ENCODE results near the gene LCK.
A peak's percentile ranks its signal among the peaks of the same experiment; 100 is the strongest.

LCK gene

DNA sequence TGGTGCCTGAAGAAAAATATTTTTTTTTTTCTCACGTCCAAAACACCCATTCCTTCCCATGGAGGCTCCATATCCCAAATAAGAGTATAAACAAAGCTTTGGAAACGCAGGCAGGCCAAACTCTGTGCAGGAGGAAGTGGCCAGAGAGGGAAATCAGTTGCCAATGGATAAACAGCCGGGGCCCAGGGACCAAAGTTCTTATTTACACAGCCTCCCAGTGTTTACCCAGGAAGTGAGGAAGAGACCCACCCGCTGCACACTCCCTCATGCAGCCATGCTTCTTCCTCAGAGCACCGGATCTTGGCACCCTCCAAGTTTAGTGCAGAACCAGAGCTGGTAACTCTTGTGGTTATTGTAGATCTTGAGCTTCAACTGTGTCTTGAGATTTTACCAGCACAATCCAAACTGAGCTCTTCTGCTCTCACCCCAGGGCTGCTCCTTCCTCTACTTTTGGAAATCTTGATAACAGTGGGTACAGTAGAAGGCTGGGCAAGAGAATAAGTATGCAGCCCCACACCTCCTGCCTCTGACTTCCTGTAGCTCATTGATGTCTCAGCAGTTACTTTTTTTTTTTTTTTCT, 70.7 kb downstream of the LCK start:
- DNase-seq (ENCODE audit: low spot score in 2 of 2) (peak in 1 of 2 donors; percentile 29), ATAC-seq (replicated peaks; ENCODE audit: extremely low read depth, poor library complexity, severe bottlenecking) (peak; percentile 80)
- Mint-ChIP-seq H3K27ac (ENCODE audit: low read depth) (peak overlapping the region; percentile 72), H3K4me1 (peaks cover 29% of the 10 kb centered on the region), H3K36me3 (ENCODE audit: insufficient read depth) (peaks cover 36% of the 10 kb centered on the region), H3K9me3 (no peaks in the 10 kb centered on the region), H3K27me3 (no peaks in the 10 kb centered on the region), H3K4me3 (peak overlapping the region; percentile 33)

- Mint-ChIP-seq H3K36me3 (ENCODE audit: insufficient read depth) (peaks cover 60% of the 10 kb centered on the region), H3K9me3 (no peaks in the 10 kb centered on the region), H3K4me1 (peaks cover 18% of the 10 kb centered on the region), H3K4me3 (no peak overlapping the region), H3K27ac (ENCODE audit: low read depth) (peak overlapping the region; percentile 33), H3K27me3 (no peaks in the 10 kb centered on the region)
- DNase-seq (ENCODE audit: low spot score in 2 of 2) = no peak
- ATAC-seq (replicated peaks; ENCODE audit: extremely low read depth, poor library complexity, severe bottlenecking) = no peak
These were observed 76.1 kb downstream of the LCK start for GRCh38 chr1:32327204-32327603.

- H3K36me3 Mint-ChIP-seq (ENCODE audit: insufficient read depth) = peaks cover 64% of the 10 kb centered on the region
- H3K27ac Mint-ChIP-seq (ENCODE audit: low read depth) = no peak overlapping the region
- peaks cover 26% of the 10 kb centered on the region for H3K4me1 Mint-ChIP-seq
- no peaks in the 10 kb centered on the region for H3K9me3 Mint-ChIP-seq
- H3K27me3 Mint-ChIP-seq = no peaks in the 10 kb centered on the region
- ATAC-seq (replicated peaks; ENCODE audit: extremely low read depth, poor library complexity, severe bottlenecking) (no peak), DNase-seq (ENCODE audit: low spot score in 2 of 2) (no peak)
- no peak overlapping the region for H3K4me3 Mint-ChIP-seq
These were observed 78.9 kb downstream of the LCK start for GRCh38 chr1:32329931-32330466.

DNA sequence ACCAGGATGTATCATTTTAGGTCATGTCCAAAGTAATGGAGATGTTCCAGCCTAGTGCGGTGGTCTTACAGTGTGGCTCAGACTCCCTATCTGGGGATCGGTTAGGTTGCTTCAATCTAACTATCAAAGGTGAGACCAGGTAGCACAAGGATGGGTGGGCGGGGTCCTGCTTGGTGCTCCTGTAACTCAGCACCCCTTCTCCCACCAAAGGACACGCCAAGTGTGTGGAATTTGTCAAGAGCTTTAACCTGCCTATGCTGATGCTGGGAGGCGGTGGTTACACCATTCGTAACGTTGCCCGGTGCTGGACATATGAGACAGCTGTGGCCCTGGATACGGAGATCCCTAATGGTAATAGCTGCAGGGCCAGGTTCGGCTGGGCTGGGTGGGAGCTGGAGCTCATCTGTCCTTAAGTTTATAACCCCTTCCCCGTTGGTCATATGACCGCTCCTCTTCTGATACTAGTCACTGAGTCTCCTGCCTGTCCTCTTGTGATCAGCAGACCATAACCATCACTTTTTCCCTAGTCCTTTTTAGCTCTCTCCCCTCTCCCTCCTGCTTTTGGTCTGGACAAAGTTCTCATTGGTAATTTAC, 79.6 kb downstream of the LCK start:
- no peaks in the 10 kb centered on the region for H3K9me3 Mint-ChIP-seq
- H3K36me3 Mint-ChIP-seq (ENCODE audit: insufficient read depth) = peaks cover 58% of the 10 kb centered on the region

DNA sequence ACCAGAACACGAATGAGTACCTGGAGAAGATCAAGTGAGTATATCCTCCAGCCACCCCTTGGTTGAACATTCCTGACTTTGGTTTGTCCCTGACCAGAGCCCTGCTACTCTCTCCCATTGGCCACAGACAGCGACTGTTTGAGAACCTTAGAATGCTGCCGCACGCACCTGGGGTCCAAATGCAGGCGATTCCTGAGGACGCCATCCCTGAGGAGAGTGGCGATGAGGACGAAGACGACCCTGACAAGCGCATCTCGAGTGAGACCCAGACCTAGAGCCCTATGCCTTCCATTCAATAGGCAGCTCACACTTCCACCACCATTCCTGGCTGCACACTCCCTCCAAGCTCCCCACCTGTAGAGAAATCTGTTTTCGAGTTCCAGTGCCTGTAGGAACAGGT, 80.5 kb downstream of the LCK start:
- Mint-ChIP-seq H3K9me3 (no peaks in the 10 kb centered on the region), H3K27me3 (no peaks in the 10 kb centered on the region)

More for the DNA sequence above, 79.6 kb downstream of the LCK start:
- no peaks in the 10 kb centered on the region for H3K27me3 Mint-ChIP-seq
- ATAC-seq (replicated peaks; ENCODE audit: extremely low read depth, poor library complexity, severe bottlenecking) (no peak), DNase-seq (ENCODE audit: low spot score in 2 of 2) (no peak)
- H3K27ac Mint-ChIP-seq (ENCODE audit: low read depth) = no peak overlapping the region
- peaks cover 29% of the 10 kb centered on the region for H3K4me1 Mint-ChIP-seq
- H3K4me3 Mint-ChIP-seq = no peak overlapping the region

GRCh38 chr1:32332290-32333079, 81.4 kb downstream of the LCK start:
- Mint-ChIP-seq H3K4me1 (peaks cover 38% of the 10 kb centered on the region), H3K27ac (ENCODE audit: low read depth) (no peak overlapping the region), H3K4me3 (no peak overlapping the region), H3K9me3 (no peaks in the 10 kb centered on the region), H3K27me3 (no peaks in the 10 kb centered on the region), H3K36me3 (ENCODE audit: insufficient read depth) (peaks cover 53% of the 10 kb centered on the region)
- ATAC-seq (replicated peaks; ENCODE audit: extremely low read depth, poor library complexity, severe bottlenecking) = no peak
- DNase-seq (ENCODE audit: low spot score in 2 of 2) = no peak

More for the DNA sequence above, 80.5 kb downstream of the LCK start:
- Mint-ChIP-seq H3K4me3 (no peak overlapping the region), H3K27ac (ENCODE audit: low read depth) (no peak overlapping the region), H3K4me1 (peaks cover 29% of the 10 kb centered on the region), H3K36me3 (ENCODE audit: insufficient read depth) (peaks cover 52% of the 10 kb centered on the region)
- DNase-seq (ENCODE audit: low spot score in 2 of 2) (no peak), ATAC-seq (replicated peaks; ENCODE audit: extremely low read depth, poor library complexity, severe bottlenecking) (no peak)

DNA sequence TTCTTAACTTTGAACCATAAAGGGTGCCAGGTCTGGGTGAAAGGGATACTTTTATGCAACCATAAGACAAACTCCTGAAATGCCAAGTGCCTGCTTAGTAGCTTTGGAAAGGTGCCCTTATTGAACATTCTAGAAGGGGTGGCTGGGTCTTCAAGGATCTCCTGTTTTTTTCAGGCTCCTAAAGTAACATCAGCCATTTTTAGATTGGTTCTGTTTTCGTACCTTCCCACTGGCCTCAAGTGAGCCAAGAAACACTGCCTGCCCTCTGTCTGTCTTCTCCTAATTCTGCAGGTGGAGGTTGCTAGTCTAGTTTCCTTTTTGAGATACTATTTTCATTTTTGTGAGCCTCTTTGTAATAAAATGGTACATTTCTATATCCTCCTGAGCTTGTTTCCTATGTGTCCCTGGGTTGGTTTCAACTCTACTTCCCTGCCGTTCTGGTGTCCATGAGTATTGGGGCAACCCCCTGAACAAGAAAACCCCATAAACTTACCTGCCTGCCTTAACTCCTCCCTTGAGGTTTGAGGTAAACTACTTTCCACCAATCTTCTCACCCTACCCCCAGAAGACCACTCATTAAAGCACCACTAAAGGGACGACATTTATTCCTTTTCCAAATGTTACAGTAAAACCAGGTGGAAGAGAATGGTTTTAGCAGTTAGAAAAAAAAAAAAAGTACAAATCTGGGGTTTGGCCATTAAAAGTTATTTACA, 82.3 kb downstream of the LCK start:
- DNase-seq (ENCODE audit: low spot score in 2 of 2) (no peak), ATAC-seq (replicated peaks; ENCODE audit: extremely low read depth, poor library complexity, severe bottlenecking) (no peak)
- Mint-ChIP-seq H3K9me3 (no peaks in the 10 kb centered on the region), H3K4me3 (peak overlapping the region; percentile 80), H3K36me3 (ENCODE audit: insufficient read depth) (peaks cover 45% of the 10 kb centered on the region), H3K27ac (ENCODE audit: low read depth) (peak overlapping the region; percentile 63), H3K27me3 (no peaks in the 10 kb centered on the region), H3K4me1 (peaks cover 47% of the 10 kb centered on the region)

GRCh38 chr1:32334274-32334861, 83.3 kb downstream of the LCK start:
- Mint-ChIP-seq H3K4me1 (peaks cover 49% of the 10 kb centered on the region), H3K27ac (ENCODE audit: low read depth) (peak overlapping the region; percentile 63)

DNA sequence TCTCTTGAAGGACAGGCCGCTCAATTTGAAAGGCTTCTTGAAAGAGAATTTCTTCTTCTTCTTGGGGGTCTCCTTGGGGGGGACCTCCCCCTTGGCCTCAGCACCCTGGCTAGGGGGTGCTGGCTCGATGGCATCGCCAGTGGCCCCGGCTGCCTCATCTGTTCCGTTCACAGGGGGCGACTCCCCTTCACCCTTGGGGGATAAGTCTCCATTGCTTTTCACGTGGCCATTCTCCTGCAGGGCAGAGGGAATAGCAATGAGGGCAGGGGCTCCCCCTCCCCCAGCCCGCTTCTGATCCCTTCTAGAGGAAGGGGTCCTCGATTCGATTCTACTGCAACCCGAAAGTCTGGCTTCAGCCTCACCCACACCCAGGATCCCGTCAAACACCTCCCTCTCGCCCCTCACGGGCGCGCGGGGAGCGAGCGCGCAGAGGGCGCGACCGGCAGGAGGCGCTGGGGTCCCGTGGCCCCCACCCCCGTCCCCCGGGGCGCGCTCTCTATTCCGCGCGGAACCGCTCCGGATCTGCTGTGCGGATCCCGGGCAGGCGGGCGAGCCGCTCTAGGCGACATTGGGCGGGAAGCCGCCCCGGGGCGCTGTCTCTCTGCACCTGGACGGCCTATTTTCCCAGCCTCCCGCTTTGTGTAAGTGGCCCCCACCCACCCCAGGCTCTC, 83.9 kb downstream of the LCK start:
- Mint-ChIP-seq H3K4me1 (peaks cover 43% of the 10 kb centered on the region), H3K9me3 (no peaks in the 10 kb centered on the region), H3K27ac (ENCODE audit: low read depth) (peak overlapping the region; percentile 39), H3K36me3 (ENCODE audit: insufficient read depth) (peaks cover 35% of the 10 kb centered on the region), H3K4me3 (peak overlapping the region; percentile 80), H3K27me3 (no peaks in the 10 kb centered on the region)
- DNase-seq (ENCODE audit: low spot score in 2 of 2) (peak; percentile 44 to 47), ATAC-seq (replicated peaks; ENCODE audit: extremely low read depth, poor library complexity, severe bottlenecking) (peak; percentile 57)

More at GRCh38 chr1:32334274-32334861, 83.3 kb downstream of the LCK start:
- DNase-seq (ENCODE audit: low spot score in 2 of 2) (no peak), ATAC-seq (replicated peaks; ENCODE audit: extremely low read depth, poor library complexity, severe bottlenecking) (no peak)
- no peaks in the 10 kb centered on the region for H3K9me3 Mint-ChIP-seq
- peaks cover 38% of the 10 kb centered on the region for H3K36me3 Mint-ChIP-seq (ENCODE audit: insufficient read depth)
- no peaks in the 10 kb centered on the region for H3K27me3 Mint-ChIP-seq
- H3K4me3 Mint-ChIP-seq = peak overlapping the region; percentile 80

DNA sequence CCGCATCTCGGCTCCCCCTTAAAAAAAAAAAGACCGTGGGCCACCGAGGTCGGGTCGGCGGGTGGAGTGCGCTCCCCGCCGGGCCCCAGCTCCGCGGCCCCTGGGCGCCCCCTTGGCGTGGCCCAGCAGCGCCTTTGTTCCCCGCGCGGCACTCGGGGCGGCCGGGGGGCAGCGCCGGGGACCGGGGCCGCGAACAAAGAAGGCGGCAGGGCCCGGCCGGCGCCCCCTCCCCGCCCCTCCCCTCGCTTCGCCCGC, 84.4 kb downstream of the LCK start:
- no peak for DNase-seq (ENCODE audit: low spot score in 2 of 2)
- no peaks in the 10 kb centered on the region for H3K9me3 Mint-ChIP-seq
- peaks cover 41% of the 10 kb centered on the region for H3K4me1 Mint-ChIP-seq
- no peak overlapping the region for H3K27ac Mint-ChIP-seq (ENCODE audit: low read depth)
- peak overlapping the region; percentile 80 for H3K4me3 Mint-ChIP-seq
- ATAC-seq (replicated peaks; ENCODE audit: extremely low read depth, poor library complexity, severe bottlenecking) = peak; percentile 15
- H3K27me3 Mint-ChIP-seq = no peaks in the 10 kb centered on the region
- H3K36me3 Mint-ChIP-seq (ENCODE audit: insufficient read depth) = peaks cover 34% of the 10 kb centered on the region

Measured in central memory CD8-positive, alpha-beta T cell (primary cell).